Psoas muscle (tissue), 8 donors: ENCODE data around the gene ABHD12. TPM values are rescaled to one million over a fixed set of nuclear protein-coding genes. Genes with fewer than 3 reads are reported as not detected.

Experiments
- ATAC-seq, 4 donors: fragments of 200-7000 bp; cut with Tn5 transposase; one replicate each; pipeline ENCODE4 v1.9.1; 2020; ENCODE audit warnings: moderate library complexity in 3 of 4, mild to moderate bottlenecking in 2 of 4
- DNase-seq, 2 donors: peaks; one replicate each; pipeline ENCODE4 v3.0.0-alpha.2; 2020
- H3K27ac ChIP-seq: fragments of 200-600 bp; one replicate; pipeline ENCODE4 v1.8.0; 2022
- H3K27me3 ChIP-seq, 3 donors: fragments of 200-600 bp in 1 of 3; one replicate each; pipeline versions ENCODE4 v1.6.1 to v1.8.0; 2013 to 2022; ENCODE audit warnings: low read length in 2 of 3, mild to moderate bottlenecking in 2 of 3, moderate library complexity in 1 of 3; ENCODE audit not compliant: insufficient read depth in 3 of 3
- H3K36me3 ChIP-seq, 2 donors: fragments of 200-600 bp in 1 of 2; one replicate each; pipeline versions ENCODE4 v1.6.1 to v1.8.0; 2013 to 2022; ENCODE audit warnings: low read depth in 1 of 2, mild to moderate bottlenecking in 1 of 2, moderate library complexity in 1 of 2; ENCODE audit not compliant: insufficient read depth in 1 of 2
- H3K4me1 ChIP-seq: fragments of 200-600 bp; one replicate; pipeline ENCODE4 v1.8.0; 2022
- H3K4me3 ChIP-seq: fragments of 200-600 bp; one replicate; pipeline ENCODE4 v1.8.0; 2022; ENCODE audit warnings: mild to moderate bottlenecking
- H3K9me3 ChIP-seq: fragments of 200-600 bp; one replicate; pipeline ENCODE4 v1.8.0; 2022
- CTCF ChIP-seq: fragments of 200-600 bp; IDR thresholded peaks from one replicate; pipeline ENCODE4 v1.8.0; 2022; ENCODE audit warnings: antibody characterized with exemption
- WGBS, 3 donors: extraction: QIAGEN DNeasy Blood & Tissue Kit; methylation state at CpG; one replicate each; pipeline versions ENCODE4 v1.1.6 to v1.1.7; 2013; 5-methylcytosine and 5-hydroxymethylcytosine counted together
- intact Hi-C, 2 donors: fragments of 100-400 bp; cut with DNase I; formaldehyde crosslinking; loops; one replicate each; pipeline versions ENCODE4 v1.11.0 to v1.14.2; 2022
- polyA plus RNA-seq, 3 donors: library from polyadenylated mRNA; stranded (reverse); fragments of 200-250 nt; gene quantifications; one replicate each; pipeline ENCODE4 v1.2.3, GENCODE V29; 2013
- total RNA-seq, 4 donors: library from RNA; stranded (reverse); fragmentation: NEBNext Ultra II Directional in 2 of 4; extraction: Animal tissue kit (Norgen Biotek cat#: 25700) in 2 of 4; gene quantifications; one replicate each; pipeline versions ENCODE4 v1.2.1 to v1.2.4, GENCODE V29; 2021 to 2023
- donor health status: healthy with polysubstance abuse.
- donor health status: DM: no; HTN: no; CAD: no; lungs with moderate emphysema.
- donor health status: Bipolar disorder and iron deficiency.
- donor health status: healthy.
- donor health status: DM: yes; HTN: yes; CAD: no.
- donor health status: DM: no; HTN: no; CAD: no.
- donor health status: DM: no; HTN: no; CAD: no.
- donor health status: DM: yes; HTN: yes; CAD: no.

The ABHD12 gene
- total and polyA plus RNA-seq, 7 donors, result 7.9 to 15.5 (median 9.6) TPM

DNA sequence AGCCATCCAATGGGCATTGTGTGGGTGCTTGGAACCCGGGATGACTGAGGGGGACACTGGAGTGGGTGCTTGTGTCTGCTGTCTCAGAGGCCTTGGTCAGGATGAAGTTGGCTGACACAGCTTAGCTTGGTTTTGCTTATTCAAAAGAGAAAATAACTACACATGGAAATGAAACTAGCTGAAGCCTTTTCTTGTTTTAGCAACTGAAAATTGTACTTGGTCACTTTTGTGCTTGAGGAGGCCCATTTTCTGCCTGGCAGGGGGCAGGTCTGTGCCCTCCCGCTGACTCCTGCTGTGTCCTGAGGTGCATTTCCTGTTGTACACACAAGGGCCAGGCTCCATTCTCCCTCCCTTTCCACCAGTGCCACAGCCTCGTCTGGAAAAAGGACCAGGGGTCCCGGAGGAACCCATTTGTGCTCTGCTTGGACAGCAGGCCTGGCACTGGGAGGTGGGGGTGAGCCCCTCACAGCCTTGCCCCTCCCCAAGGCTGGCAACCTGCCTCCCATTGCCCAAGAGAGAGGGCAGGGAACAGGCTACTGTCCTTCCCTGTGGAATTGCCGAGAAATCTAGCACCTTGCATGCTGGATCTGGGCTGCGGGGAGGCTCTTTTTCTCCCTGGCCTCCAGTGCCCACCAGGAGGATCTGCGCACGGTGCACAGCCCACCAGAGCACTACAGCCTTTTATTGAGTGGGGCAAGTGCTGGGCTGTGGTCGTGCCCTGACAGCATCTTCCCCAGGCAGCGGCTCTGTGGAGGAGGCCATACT is 93.3 kb downstream of the ABHD12 start:
- 80 to 83% (median 82%) methylated on average over 10 of the region's 10 CpGs for WGBS, 3 donors
- H3K4me1 ChIP-seq, result peaks cover 28% of the 10 kb centered on the region
- H3K9me3 ChIP-seq, result no peaks in the 10 kb centered on the region
- intact Hi-C loops, result no loop called here
- no peak overlapping the region for H3K4me3 ChIP-seq
- no peak overlapping the region for H3K27ac ChIP-seq
- no peak for TF ChIP-seq CTCF
- DNase-seq, result no peak
- ATAC-seq, result no peak
- peaks cover 0 to 4% of the 10 kb centered on the region in 2 donors for H3K36me3 ChIP-seq
- no peaks in the 10 kb centered on the region for H3K27me3 ChIP-seq

GRCh38 chr20:25296094-25297093 is 94.2 kb downstream of the ABHD12 start:
- H3K27ac ChIP-seq, result peak overlapping the region; percentile 84
- WGBS, 3 donors, result 54 to 67% (median 56%) methylated on average over 24 of the region's 24 CpGs
- peaks cover 0 to 4% of the 10 kb centered on the region in 2 donors for H3K36me3 ChIP-seq
- TF ChIP-seq CTCF, result peak; percentile 36
- intact Hi-C loops, result no loop called here
- DNase-seq, result peak in 1 of 2 donors; percentile 66
- no peaks in the 10 kb centered on the region for H3K9me3 ChIP-seq
- peaks cover 28% of the 10 kb centered on the region for H3K4me1 ChIP-seq
- H3K27me3 ChIP-seq, result no peaks in the 10 kb centered on the region
- no peak overlapping the region for H3K4me3 ChIP-seq
- peak in 3 of 4 donors; percentile 27 to 48 (median 46) for ATAC-seq

DNA sequence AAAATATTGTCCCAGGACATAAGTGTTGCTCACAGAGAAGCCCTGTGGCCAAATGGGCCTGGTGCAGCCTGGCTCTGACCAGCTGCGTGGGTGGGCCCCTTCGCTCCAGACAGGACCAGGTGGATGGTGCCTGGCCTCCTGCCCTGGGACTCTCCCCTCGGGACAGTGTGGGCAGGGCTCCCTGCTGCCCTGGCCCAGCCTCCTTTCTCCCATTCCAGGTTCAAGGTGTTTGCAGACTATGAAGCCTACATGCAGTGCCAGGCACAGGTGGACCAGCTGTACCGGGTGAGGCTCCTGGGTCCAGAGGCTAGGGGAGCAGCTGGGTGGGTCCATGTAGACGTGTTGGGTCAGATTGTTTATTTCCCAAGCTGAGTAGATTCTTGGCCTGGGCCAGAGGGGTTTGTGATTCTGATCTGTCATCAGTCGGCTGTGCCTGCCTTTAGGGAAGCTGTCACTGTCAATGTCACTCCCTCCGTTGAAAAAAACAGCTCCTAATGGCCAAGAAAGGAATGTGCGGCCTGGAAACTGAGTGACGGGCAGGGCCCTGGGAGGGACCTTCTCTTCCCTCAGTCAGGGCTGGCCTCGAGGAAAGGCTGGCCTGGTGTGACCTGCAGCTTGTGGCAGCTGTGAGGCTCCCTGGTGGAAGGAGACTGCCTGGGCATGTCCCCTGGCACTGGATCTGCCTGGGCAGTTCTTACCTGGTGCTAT is 95.1 kb downstream of the ABHD12 start:
- Histone ChIP-seq H3K9me3 (no peaks in the 10 kb centered on the region), H3K4me1 (peaks cover 28% of the 10 kb centered on the region), H3K4me3 (no peak overlapping the region), H3K36me3 (peaks cover 0 to 13% of the 10 kb centered on the region in 2 donors), H3K27me3 (no peaks in the 10 kb centered on the region), H3K27ac (peak overlapping the region; percentile 84)
- DNase-seq, result peak; percentile 64 to 83
- peak; percentile 26 for TF ChIP-seq CTCF
- WGBS, 3 donors, result 17 to 23% (median 23%) methylated on average over 10 of the region's 10 CpGs
- peak; percentile 80 to 92 (median 90) for ATAC-seq
- intact Hi-C loops, result no loop called here

DNA sequence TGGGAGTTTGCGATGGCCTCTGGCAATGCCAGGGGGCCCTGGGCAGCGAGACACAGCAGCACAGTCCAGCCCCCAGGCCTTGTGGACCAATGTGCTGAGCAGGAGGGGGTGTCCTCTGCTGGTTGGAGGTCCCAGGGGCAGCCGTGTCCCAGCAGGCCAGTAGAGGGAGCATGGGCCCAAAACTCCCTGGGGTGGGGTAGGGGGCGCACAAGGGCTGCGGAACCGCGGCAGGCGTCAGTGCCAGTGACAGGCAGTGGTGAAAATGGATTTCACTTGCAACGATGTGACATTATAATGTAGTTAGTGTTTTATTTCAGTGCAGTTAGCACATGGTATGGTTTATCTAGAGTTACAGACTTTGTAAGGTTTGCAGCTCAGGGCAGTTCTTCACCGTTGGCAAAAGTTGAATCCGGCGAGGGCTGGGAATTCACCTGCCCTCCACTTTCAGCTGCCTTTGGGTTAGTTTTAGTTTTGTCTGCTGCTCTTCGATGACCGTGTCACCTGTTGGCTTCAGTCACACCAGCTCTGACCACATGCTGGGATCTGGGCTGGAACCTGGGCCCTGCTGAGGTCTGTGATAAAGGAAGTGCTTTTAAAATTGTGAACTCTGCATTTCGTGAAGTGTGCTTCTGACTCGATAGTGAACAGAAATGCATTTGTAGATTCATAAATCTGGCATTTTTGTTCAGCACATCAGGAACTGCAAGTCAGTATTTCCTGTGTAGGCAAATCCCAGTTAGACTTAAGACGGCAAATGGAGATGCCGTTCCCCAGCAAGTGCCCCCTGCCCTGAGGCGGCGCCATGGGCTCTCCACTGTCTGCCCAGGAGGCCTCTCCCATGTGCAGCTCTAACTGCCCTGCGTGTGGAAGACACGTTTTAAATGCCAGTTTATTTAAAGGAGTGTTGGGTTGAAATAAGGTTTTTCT is 95.9 kb downstream of the ABHD12 start:
- Histone ChIP-seq H3K4me1 (peaks cover 28% of the 10 kb centered on the region), H3K27ac (peak overlapping the region; percentile 84), H3K9me3 (no peaks in the 10 kb centered on the region), H3K4me3 (no peak overlapping the region), H3K36me3 (peaks cover 0 to 18% of the 10 kb centered on the region in 2 donors), H3K27me3 (no peaks in the 10 kb centered on the region)
- TF ChIP-seq CTCF, result peak; percentile 56
- intact Hi-C loops, result loop anchor here (5.0 kb wide), 1 partner anchor 103 kb away; no protein-coding TSS in a partner anchor
- peak; percentile 51 to 72 for DNase-seq
- peak; percentile 36 to 75 (median 68) for ATAC-seq
- WGBS, 3 donors, result 36 to 57% (median 38%) methylated on average over 22 of the region's 22 CpGs
